ENCODE results near the gene EXO1. TPM values are rescaled to one million over a fixed set of nuclear protein-coding genes. Genes with fewer than 3 reads are reported as not detected.

Gene EXO1
- 1.0 and 1.9 TPM in 2 replicates for total RNA-seq

GRCh38 chr1:241847796-241848685 is at the start of gene EXO1:
EXO1 (plus strand) TSS chr1:241848204; CDS start chr1:241850426, 2,222 bp downstream.

Other genes starting within 250 kb of the EXO1 start
- gene CHML, start 207.8 kb upstream of the EXO1 start, total RNA-seq, result 2.5 and 4.1 TPM in 2 replicates
- gene OPN3, start 207.8 kb upstream of the EXO1 start, total RNA-seq, result 4.4 and 5.3 TPM in 2 replicates
- gene WDR64, start 195.9 kb upstream of the EXO1 start, total RNA-seq, result not detected in 2 replicates
- gene BECN2, start 109.6 kb downstream of the EXO1 start, total RNA-seq, result not detected in 2 replicates
- 0.77 and 0.95 TPM in 2 replicates for gene MAP1LC3C, start 150.9 kb downstream of the EXO1 start, total RNA-seq

Measured in bronchial smooth muscle cell (primary cell).